KMS-11 (cell line): ENCODE measurements around the gene TAX1BP3.

ENCODE experiments used
- H2AFZ ChIP-seq: fragments of 200-600 bp; sonication (generic); 2 replicates; pipeline ENCODE4 v1.6.1; 2016; ENCODE audit warnings: antibody characterized with exemption, mixed run types, low read depth
- H3K27ac ChIP-seq: fragments of 200-600 bp; sonication (generic); 2 replicates; pipeline ENCODE4 v1.6.1; 2016; ENCODE audit warnings: mild to moderate bottlenecking, mixed run types
- H3K27me3 ChIP-seq: fragments of 200-600 bp; sonication (generic); 2 replicates; pipeline ENCODE4 v1.6.1; 2017; ENCODE audit warnings: mild to moderate bottlenecking, low read depth, mixed run types, moderate library complexity; ENCODE audit not compliant: insufficient read depth
- H3K36me3 ChIP-seq: fragments of 200-600 bp; sonication (generic); 2 replicates; pipeline ENCODE4 v1.6.1; 2017; ENCODE audit warnings: mild to moderate bottlenecking, mixed run types; ENCODE audit not compliant: insufficient read depth
- H3K4me1 ChIP-seq: fragments of 200-600 bp; sonication (generic); 2 replicates; pipeline ENCODE4 v1.6.1; 2016; ENCODE audit warnings: mild to moderate bottlenecking, low read depth, mixed run types; ENCODE audit not compliant: poor library complexity, severe bottlenecking
- H3K4me2 ChIP-seq: fragments of 200-600 bp; sonication (generic); 2 replicates; pipeline ENCODE4 v1.7.0; 2016; ENCODE audit warnings: mild to moderate bottlenecking, mixed run types
- H3K4me3 ChIP-seq: fragments of 200-600 bp; sonication (generic); IDR thresholded peaks from 2 replicates; pipeline ENCODE4 v1.6.1; 2017; ENCODE audit warnings: low read depth, low read length, mixed read lengths; ENCODE audit not compliant: insufficient read depth
- H3K79me2 ChIP-seq: fragments of 200-600 bp; sonication (generic); 2 replicates; pipeline ENCODE4 v1.6.1; 2016; ENCODE audit warnings: low read depth, mixed run types; ENCODE audit not compliant: insufficient read depth
- H3K9ac ChIP-seq: fragments of 200-600 bp; sonication (generic); 2 replicates; pipeline ENCODE4 v1.6.1; 2016; ENCODE audit warnings: mild to moderate bottlenecking, mixed run types
- H4K20me1 ChIP-seq: fragments of 200-600 bp; sonication (generic); 2 replicates; pipeline ENCODE4 v1.6.1; 2016; ENCODE audit warnings: mild to moderate bottlenecking, mixed run types; ENCODE audit not compliant: insufficient read depth
- CTCF ChIP-seq: fragments of 200-600 bp; sonication (generic); conservative IDR thresholded peaks from 2 replicates; pipeline ENCODE4 v1.6.1; 2017; ENCODE audit warnings: low read depth, mild to moderate bottlenecking, antibody characterized with exemption, low read length, moderate library complexity, mixed read lengths

TAX1BP3 gene

GRCh38 chr17:3667366-3668278 lies 756 bp downstream of the TAX1BP3 start:
- H2AFZ ChIP-seq, result peak overlapping the region; percentile 44; the same call in 1 of the 2 replicates
- TF ChIP-seq CTCF, result no peak
- peaks cover 11% of the 10 kb centered on the region for H3K4me1 ChIP-seq
- H3K36me3 ChIP-seq, result no peaks in the 10 kb centered on the region
- H4K20me1 ChIP-seq, result no peaks in the 10 kb centered on the region
- no peak overlapping the region for H3K27ac ChIP-seq
- H3K4me3 ChIP-seq, result no peak overlapping the region
- peak overlapping the region; percentile 60 for H3K4me2 ChIP-seq
- no peaks in the 10 kb centered on the region for H3K27me3 ChIP-seq
- peaks cover 21% of the 10 kb centered on the region for H3K79me2 ChIP-seq
- peak overlapping the region; percentile 30; the same call in 1 of the 2 replicates for H3K9ac ChIP-seq

- no peaks in the 10 kb centered on the region for H4K20me1 ChIP-seq
- H2AFZ ChIP-seq, result no peak overlapping the region
- peaks cover 21% of the 10 kb centered on the region for H3K79me2 ChIP-seq
- no peak overlapping the region for H3K4me2 ChIP-seq
- no peak overlapping the region for H3K4me3 ChIP-seq
- no peak overlapping the region for H3K9ac ChIP-seq
- no peaks in the 10 kb centered on the region for H3K36me3 ChIP-seq
- TF ChIP-seq CTCF, result no peak
- no peak overlapping the region for H3K27ac ChIP-seq
- no peaks in the 10 kb centered on the region for H3K27me3 ChIP-seq
- H3K4me1 ChIP-seq, result peaks cover 11% of the 10 kb centered on the region
These were observed 1.9 kb downstream of the TAX1BP3 start for GRCh38 chr17:3666516-3666915.

- Histone ChIP-seq H4K20me1 (no peaks in the 10 kb centered on the region), H3K4me3 (no peak overlapping the region), H3K27ac (no peak overlapping the region), H3K4me1 (peaks cover 11% of the 10 kb centered on the region), H3K9ac (no peak overlapping the region), H3K4me2 (no peak overlapping the region), H2AFZ (no peak overlapping the region), H3K36me3 (no peaks in the 10 kb centered on the region), H3K27me3 (no peaks in the 10 kb centered on the region), H3K79me2 (peaks cover 19% of the 10 kb centered on the region)
- TF ChIP-seq CTCF, result no peak
These were observed 2.5 kb downstream of the TAX1BP3 start for GRCh38 chr17:3665834-3666233.

DNA sequence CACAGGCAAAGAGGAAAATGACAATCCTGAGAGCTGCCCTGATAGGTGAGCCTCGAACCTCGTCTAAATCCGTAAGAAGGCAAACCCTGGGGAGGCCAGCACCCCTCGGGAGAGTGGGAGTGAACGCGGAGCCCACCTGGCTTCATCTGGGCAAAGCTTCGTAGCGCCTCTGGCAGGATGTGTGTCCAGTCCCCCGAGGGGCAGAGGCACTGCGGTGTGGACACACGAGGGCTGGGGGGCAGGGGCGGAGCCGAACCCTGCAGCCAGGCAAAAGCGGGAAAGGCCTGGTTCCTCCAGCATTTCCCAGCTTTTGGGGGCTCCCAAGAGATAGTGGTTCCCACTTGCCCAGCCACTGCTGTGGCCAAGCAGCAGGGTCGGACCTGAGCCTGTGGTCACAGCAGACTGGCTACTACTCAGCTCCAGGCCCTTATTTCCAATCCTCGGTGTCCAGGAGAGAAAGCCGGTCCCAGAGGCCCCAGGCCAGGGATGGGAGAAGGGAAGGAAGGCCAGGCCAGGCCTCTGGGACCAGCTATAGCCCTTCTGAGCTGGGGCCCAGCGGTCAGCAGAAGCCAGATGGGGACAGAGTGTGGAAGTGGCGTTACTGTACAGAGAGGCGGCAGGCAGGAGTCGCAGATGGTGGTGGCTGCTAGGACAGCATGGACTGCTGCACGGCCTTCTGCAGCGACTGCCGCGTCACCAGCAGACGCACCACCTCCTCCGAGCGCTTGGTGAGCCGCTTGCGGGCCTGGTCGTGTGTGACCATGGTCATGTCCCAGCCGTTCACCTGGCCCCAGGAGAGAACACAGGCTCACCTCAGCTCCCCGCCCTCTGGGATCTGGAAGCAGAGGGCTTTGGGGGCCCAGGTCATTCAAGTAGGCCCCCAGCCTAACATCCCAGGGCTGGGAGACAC lies 5.0 kb downstream of the TAX1BP3 start:
- H3K9ac ChIP-seq, result no peak overlapping the region
- no peak for TF ChIP-seq CTCF
- H3K4me1 ChIP-seq, result peaks cover 5% of the 10 kb centered on the region
- H4K20me1 ChIP-seq, result no peaks in the 10 kb centered on the region
- no peak overlapping the region for H3K4me3 ChIP-seq
- H3K27me3 ChIP-seq, result no peaks in the 10 kb centered on the region
- H3K4me2 ChIP-seq, result no peak overlapping the region
- H3K36me3 ChIP-seq, result no peaks in the 10 kb centered on the region
- no peak overlapping the region for H2AFZ ChIP-seq
- no peaks in the 10 kb centered on the region for H3K79me2 ChIP-seq
- H3K27ac ChIP-seq, result no peak overlapping the region
